ENCODE measurements around the gene NOTCH1.

Gene NOTCH1

GRCh38 chr9:136545965-136546696 lies at the start of gene NOTCH1:
TSS of gene NOTCH1 (minus strand) at chr9:136546048. CDS start at chr9:136545786, 262 bp downstream.
- TF ChIP-seq, protein P1, sequence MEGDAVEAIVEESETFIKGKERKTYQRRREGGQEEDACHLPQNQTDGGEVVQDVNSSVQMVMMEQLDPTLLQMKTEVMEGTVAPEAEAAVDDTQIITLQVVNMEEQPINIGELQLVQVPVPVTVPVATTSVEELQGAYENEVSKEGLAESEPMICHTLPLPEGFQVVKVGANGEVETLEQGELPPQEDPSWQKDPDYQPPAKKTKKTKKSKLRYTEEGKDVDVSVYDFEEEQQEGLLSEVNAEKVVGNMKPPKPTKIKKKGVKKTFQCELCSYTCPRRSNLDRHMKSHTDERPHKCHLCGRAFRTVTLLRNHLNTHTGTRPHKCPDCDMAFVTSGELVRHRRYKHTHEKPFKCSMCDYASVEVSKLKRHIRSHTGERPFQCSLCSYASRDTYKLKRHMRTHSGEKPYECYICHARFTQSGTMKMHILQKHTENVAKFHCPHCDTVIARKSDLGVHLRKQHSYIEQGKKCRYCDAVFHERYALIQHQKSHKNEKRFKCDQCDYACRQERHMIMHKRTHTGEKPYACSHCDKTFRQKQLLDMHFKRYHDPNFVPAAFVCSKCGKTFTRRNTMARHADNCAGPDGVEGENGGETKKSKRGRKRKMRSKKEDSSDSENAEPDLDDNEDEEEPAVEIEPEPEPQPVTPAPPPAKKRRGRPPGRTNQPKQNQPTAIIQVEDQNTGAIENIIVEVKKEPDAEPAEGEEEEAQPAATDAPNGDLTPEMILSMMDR (IDR thresholded peaks at IDR 0.05; ENCODE audit: unreplicated experiment in 3 of 3), result no peak
- H3K27ac Mint-ChIP-seq, result peak within 1 kb of the TSS; percentile 98 to 99 (median 98)
- peak within 1 kb of the TSS; percentile 89 to 95 (median 93) for H3K4me3 Mint-ChIP-seq
- H3K4me1 Mint-ChIP-seq, result peaks cover 44% of the 10 kb centered on the region
- H3K36me3 Mint-ChIP-seq (ENCODE audit: low read depth), result no peaks in the 10 kb centered on the region
- H3K9me3 Mint-ChIP-seq, result no peaks in the 10 kb centered on the region
- no peaks in the 10 kb centered on the region for H3K27me3 Mint-ChIP-seq (ENCODE audit: low read depth)

GRCh38 chr9:136594492-136594891 lies 48.6 kb upstream of the NOTCH1 start:
- TF ChIP-seq, protein P1 (IDR thresholded peaks at IDR 0.05; ENCODE audit: unreplicated experiment in 3 of 3), result no peak
- H3K4me1 Mint-ChIP-seq, result peaks cover 51% of the 10 kb centered on the region
- H3K36me3 Mint-ChIP-seq (ENCODE audit: low read depth), result no peaks in the 10 kb centered on the region
- no peaks in the 10 kb centered on the region for H3K27me3 Mint-ChIP-seq (ENCODE audit: low read depth)
- H3K27ac Mint-ChIP-seq, result peak overlapping the region; percentile 9 to 21 (median 15)
- H3K4me3 Mint-ChIP-seq, result no peak overlapping the region
- H3K9me3 Mint-ChIP-seq, result peaks cover 3% of the 10 kb centered on the region

- Mint-ChIP-seq H3K9me3 (peaks cover 3% of the 10 kb centered on the region), H3K27me3 (ENCODE audit: low read depth) (peaks cover 2% of the 10 kb centered on the region), H3K27ac (peak overlapping the region; percentile 44 to 56 (median 46)), H3K4me1 (peaks cover 59% of the 10 kb centered on the region), H3K4me3 (no peak overlapping the region), H3K36me3 (ENCODE audit: low read depth) (no peaks in the 10 kb centered on the region)
- TF ChIP-seq, protein P1 (IDR thresholded peaks at IDR 0.05; ENCODE audit: unreplicated experiment in 3 of 3), result no peak
Observed at GRCh38 chr9:136593581-136593980, 47.7 kb upstream of the NOTCH1 start.

- TF ChIP-seq, protein P1 (IDR thresholded peaks at IDR 0.05; ENCODE audit: unreplicated experiment in 3 of 3), result no peak
- Mint-ChIP-seq H3K4me1 (peaks cover 66% of the 10 kb centered on the region), H3K27ac (peak overlapping the region in 2 of 3 experiments; percentile 35 to 96), H3K9me3 (peaks cover 3% of the 10 kb centered on the region), H3K36me3 (ENCODE audit: low read depth) (no peaks in the 10 kb centered on the region), H3K27me3 (ENCODE audit: low read depth) (peaks cover 3% of the 10 kb centered on the region), H3K4me3 (no peak overlapping the region)
Observed at GRCh38 chr9:136592666-136593065, 46.8 kb upstream of the NOTCH1 start.

GRCh38 chr9:136590821-136591752 lies 45.2 kb upstream of the NOTCH1 start:
- TF ChIP-seq, protein P1 (IDR thresholded peaks at IDR 0.05; ENCODE audit: unreplicated experiment in 3 of 3), result no peak
- Mint-ChIP-seq H3K27ac (peak overlapping the region; percentile 96 to 97 (median 97)), H3K27me3 (ENCODE audit: low read depth) (peaks cover 3% of the 10 kb centered on the region), H3K4me1 (peaks cover 71% of the 10 kb centered on the region), H3K9me3 (peaks cover 3% of the 10 kb centered on the region), H3K36me3 (ENCODE audit: low read depth) (no peaks in the 10 kb centered on the region), H3K4me3 (no peak overlapping the region)

Data from nephron (organoid).